ENCODE measurements around the gene FBLN2. TPM values are rescaled to one million over a fixed set of nuclear protein-coding genes. Genes with fewer than 3 reads are reported as not detected.

Gene FBLN2
- total and polyA plus RNA-seq, 2 of the 4 experiments (the other 2 are of a cell fraction), result 11.8 to 60.8 TPM

- H3K4me1 ChIP-seq (ENCODE audit: control insufficient read depth, insufficient read depth, low read length), result peaks cover 2% of the 10 kb centered on the region; the same call in 1 of the 2 replicates
- no peak overlapping the region for H4K8ac ChIP-seq (ENCODE audit: low read depth in 2 of 2, low read length in 2 of 2)
- WGBS, 2 experiments (ENCODE audit: extremely low coverage in 2 of 2, insufficient read length in 1 of 2), result 94% methylated on average over 2 of the region's 4 CpGs; no CpG with 5 or more reads in 1 of the 2 experiments
- no peak for DNase-seq
- in situ Hi-C loops (cut with MboI; ENCODE audit: low sequenced_read_pairs) (no loop called here), intact Hi-C loops (cut with micrococcal nuclease) (no loop called here), dilution Hi-C loops (cut with HindIII; ENCODE audit: low sequenced_read_pairs, unreplicated experiment) (no loop called here)
- no peak overlapping the region for H3K56ac ChIP-seq (ENCODE audit: extremely low read depth, insufficient read depth, low read length)
- H3K4me2 ChIP-seq (ENCODE audit: low read depth, low read length), result no peak overlapping the region
- no peaks in the 10 kb centered on the region for H3K79me1 ChIP-seq (ENCODE audit: low read depth in 1 of 2, low read length in 2 of 2)
- H3K4me3 ChIP-seq (ENCODE audit: insufficient read depth, low read depth, low read length), result no peak overlapping the region
- no peak overlapping the region for H3K18ac ChIP-seq (ENCODE audit: low read depth, low read length)
- ChIA-PET POLR2A (ENCODE audit: unreplicated experiment) (no interaction called here), CTCF (no interaction called here)
- H3K27ac ChIP-seq (ENCODE audit: insufficient read depth, low read length), result no peak overlapping the region
- no peak overlapping the region for H3K23ac ChIP-seq (ENCODE audit: low read depth, low read length)
- no peak overlapping the region for H2AK9ac ChIP-seq (replicated peaks; ENCODE audit: low read depth, low read length, poor library complexity)
- H4K91ac ChIP-seq (ENCODE audit: insufficient read depth, low read depth, low read length), result no peak overlapping the region
- no peaks in the 10 kb centered on the region for H3K36me3 ChIP-seq (ENCODE audit: control insufficient read depth, insufficient read depth, low read length)
- H2BK5ac ChIP-seq (ENCODE audit: low read depth, low read length, poor library complexity, severe bottlenecking), result no peak overlapping the region
- no peak overlapping the region for H2BK120ac ChIP-seq (ENCODE audit: low read depth, low read length)
- no peak overlapping the region for H2BK20ac ChIP-seq (ENCODE audit: low read depth, low read length)
- H4K20me1 ChIP-seq (ENCODE audit: insufficient read depth, low read length), result no peaks in the 10 kb centered on the region
- no peak overlapping the region for H2AFZ ChIP-seq (replicated peaks; ENCODE audit: low read length, poor library complexity)
- TF ChIP-seq MXI1 (IDR thresholded peaks at IDR 0.05; ENCODE audit: borderline replicate concordance, low read depth, low read length) (no peak), ELK1 (IDR thresholded peaks at IDR 0.05; ENCODE audit: borderline replicate concordance, low read depth, low read length) (no peak), CHD1 (IDR thresholded peaks at IDR 0.05; ENCODE audit: low read depth, low read length) (no peak), RCOR1 (IDR thresholded peaks at IDR 0.05; ENCODE audit: insufficient replicate concordance, low read length) (no peak), MAZ (IDR thresholded peaks at IDR 0.05; ENCODE audit: borderline replicate concordance, low read depth, low read length) (no peak), MAFK (IDR thresholded peaks at IDR 0.05; ENCODE audit: low read depth, low read length) (no peak), CEBPB (IDR thresholded peaks at IDR 0.05; ENCODE audit: low read depth, low read length) (no peak), NFE2L2 (IDR thresholded peaks at IDR 0.05; ENCODE audit: low read depth, low read length) (no peak), RFX5 (IDR thresholded peaks at IDR 0.05; ENCODE audit: low read depth, low read length) (no peak), SMC3 (IDR thresholded peaks at IDR 0.05; ENCODE audit: low read depth, low read length) (no peak), USF2 (IDR thresholded peaks at IDR 0.05; ENCODE audit: low read depth, low read length) (no peak), FOS (IDR thresholded peaks at IDR 0.05; ENCODE audit: low read depth, low read length) (no peak), BHLHE40 (IDR thresholded peaks at IDR 0.05; ENCODE audit: low read depth, low read length) (no peak), POLR2A (IDR thresholded peaks at IDR 0.05; ENCODE audit: low read depth, low read length) (no peak), RAD21 (IDR thresholded peaks at IDR 0.05; ENCODE audit: low read length) (no peak)
- TF ChIP-seq, protein P1, sequence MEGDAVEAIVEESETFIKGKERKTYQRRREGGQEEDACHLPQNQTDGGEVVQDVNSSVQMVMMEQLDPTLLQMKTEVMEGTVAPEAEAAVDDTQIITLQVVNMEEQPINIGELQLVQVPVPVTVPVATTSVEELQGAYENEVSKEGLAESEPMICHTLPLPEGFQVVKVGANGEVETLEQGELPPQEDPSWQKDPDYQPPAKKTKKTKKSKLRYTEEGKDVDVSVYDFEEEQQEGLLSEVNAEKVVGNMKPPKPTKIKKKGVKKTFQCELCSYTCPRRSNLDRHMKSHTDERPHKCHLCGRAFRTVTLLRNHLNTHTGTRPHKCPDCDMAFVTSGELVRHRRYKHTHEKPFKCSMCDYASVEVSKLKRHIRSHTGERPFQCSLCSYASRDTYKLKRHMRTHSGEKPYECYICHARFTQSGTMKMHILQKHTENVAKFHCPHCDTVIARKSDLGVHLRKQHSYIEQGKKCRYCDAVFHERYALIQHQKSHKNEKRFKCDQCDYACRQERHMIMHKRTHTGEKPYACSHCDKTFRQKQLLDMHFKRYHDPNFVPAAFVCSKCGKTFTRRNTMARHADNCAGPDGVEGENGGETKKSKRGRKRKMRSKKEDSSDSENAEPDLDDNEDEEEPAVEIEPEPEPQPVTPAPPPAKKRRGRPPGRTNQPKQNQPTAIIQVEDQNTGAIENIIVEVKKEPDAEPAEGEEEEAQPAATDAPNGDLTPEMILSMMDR (conservative IDR thresholded peaks at IDR 0.05; ENCODE audit: low read depth, low read length), result no peak
- H3K9me3 ChIP-seq (ENCODE audit: control insufficient read depth, insufficient read depth, low read length), result no peaks in the 10 kb centered on the region
- H3K27me3 ChIP-seq (ENCODE audit: control insufficient read depth, insufficient read depth, low read length), result no peaks in the 10 kb centered on the region
- no peak overlapping the region for H4K5ac ChIP-seq (ENCODE audit: low read depth, low read length)
- H3K9me1 ChIP-seq (ENCODE audit: insufficient read depth, low read length), result no peaks in the 10 kb centered on the region
- H3K4ac ChIP-seq (ENCODE audit: low read depth, low read length), result no peak overlapping the region
- BruUV-seq (replicated peaks), result no TSS peak
- no peak for ATAC-seq (ENCODE audit: low read depth)
- no peak overlapping the region for H3K9ac ChIP-seq (ENCODE audit: low read depth, low read length)
- no peak overlapping the region for H2AK5ac ChIP-seq (ENCODE audit: low read depth, low read length)
- H2BK15ac ChIP-seq (ENCODE audit: low read depth, low read length), result no peak overlapping the region
- no peak overlapping the region for H3K14ac ChIP-seq (replicated peaks; ENCODE audit: low read depth, low read length)
Measured at GRCh38 chr3:13615019-13615528, 66.1 kb downstream of the FBLN2 start.

Measured in IMR-90 (cell line).